ENCODE results near the gene MEAF6.
"Not testable (repeated sequence)": the region's sequence is repeated elsewhere in the genome, so short reads cannot be mapped to it uniquely, and the experiment has no call there.

Gene MEAF6

GRCh38 chr1:37514350-37515184 lies at the start of gene MEAF6:
TSS of gene MEAF6 (minus strand) at chr1:37514766. CDS start at chr1:37514746, 20 bp downstream.
- DNase-seq = peak; percentile 89 to 98

GRCh38 chr1:37562984-37563383 lies 48.4 kb upstream of the MEAF6 start:
- no peak for DNase-seq

GRCh38 chr1:37561133-37562132 lies 46.9 kb upstream of the MEAF6 start:
- peak in 1 of 2 experiments; percentile 64 for DNase-seq

GRCh38 chr1:37560401-37561132 lies 46.0 kb upstream of the MEAF6 start:
- no peak for DNase-seq

GRCh38 chr1:37559957-37560379 lies 45.4 kb upstream of the MEAF6 start:
- not testable (repeated sequence) for DNase-seq

GRCh38 chr1:37559080-37559479 lies 44.5 kb upstream of the MEAF6 start:
- DNase-seq = no peak

GRCh38 chr1:37558411-37558810 lies 43.8 kb upstream of the MEAF6 start:
- DNase-seq = no peak

- DNase-seq = no peak
These were observed 42.8 kb upstream of the MEAF6 start for GRCh38 chr1:37557402-37557801.

- peak; percentile 25 to 87 for DNase-seq
These were observed 42.2 kb upstream of the MEAF6 start, which contains the start of gene DNALI1 for GRCh38 chr1:37556712-37557196. TSS of gene DNALI1 (plus strand) at chr1:37556940. CDS start at chr1:37556995, 55 bp downstream.

GRCh38 chr1:37553927-37554808 lies 39.6 kb upstream of the MEAF6 start, which contains the start of gene SNIP1:
TSS of gene SNIP1 (minus strand) at chr1:37554293. CDS start at chr1:37554229, 64 bp downstream.
- DNase-seq = peak; percentile 97 to 99

- no peak for DNase-seq
These were observed 39.0 kb upstream of the MEAF6 start for GRCh38 chr1:37553598-37553926.

- DNase-seq = no peak
These were observed 34.8 kb upstream of the MEAF6 start for GRCh38 chr1:37549341-37549740.

GRCh38 chr1:37545019-37545418 lies 30.5 kb upstream of the MEAF6 start:
- DNase-seq = no peak

- DNase-seq = no peak
These were observed 30.0 kb upstream of the MEAF6 start for GRCh38 chr1:37544530-37544929.

GRCh38 chr1:37540036-37540785 lies 25.6 kb upstream of the MEAF6 start:
- no peak for DNase-seq

GRCh38 chr1:37539154-37539553 lies 24.6 kb upstream of the MEAF6 start:
- DNase-seq = not testable (repeated sequence)

GRCh38 chr1:37537378-37537777 lies 22.8 kb upstream of the MEAF6 start:
- DNase-seq = peak in 1 of 2 experiments; percentile 27

GRCh38 chr1:37533317-37534093 lies 18.9 kb upstream of the MEAF6 start:
- no peak for DNase-seq

- DNase-seq = not testable (repeated sequence)
These were observed 18.0 kb upstream of the MEAF6 start for GRCh38 chr1:37532418-37533156.

Data from NCI-H526 (cell line).